Activated CD4-positive, alpha-beta T cell treated with anti-CD3 and anti-CD28 coated beads, Interleukin-2, amount 10 ng/mL, durations not matched to agents 24 days and 14 days (primary cell): ENCODE data around the gene NUP93. TPM values are rescaled to one million over a fixed set of nuclear protein-coding genes. Genes with fewer than 3 reads are reported as not detected.
A peak's percentile ranks its signal among the peaks of the same experiment; 100 is the strongest.

ENCODE experiments used
- DNase-seq: peaks from one replicate; pipeline ENCODE4 v3.0.0; 2022
- H3K27ac Mint-ChIP-seq: one replicate; pipeline ENCODE4 v1.8.0; 2022; ENCODE audit warnings: mild to moderate bottlenecking, mixed read lengths
- H3K27me3 Mint-ChIP-seq: one replicate; pipeline ENCODE4 v1.8.0; 2022; ENCODE audit warnings: mixed read lengths
- H3K36me3 Mint-ChIP-seq: one replicate; pipeline ENCODE4 v1.8.0; 2022; ENCODE audit warnings: low read depth, mild to moderate bottlenecking, mixed read lengths
- H3K4me1 Mint-ChIP-seq: one replicate; pipeline ENCODE4 v1.8.0; 2021; ENCODE audit warnings: mixed read lengths
- H3K4me3 Mint-ChIP-seq: one replicate; pipeline ENCODE4 v1.8.0; 2022; ENCODE audit warnings: mild to moderate bottlenecking, moderate library complexity, mixed read lengths
- H3K9me3 Mint-ChIP-seq: one replicate; pipeline ENCODE4 v1.8.0; 2021; ENCODE audit warnings: mixed read lengths
- intact Hi-C: fragments of 100-400 bp; cut with micrococcal nuclease; formaldehyde crosslinking; loops from one replicate; pipeline ENCODE4 v1.15.1; 2023
- total RNA-seq: library from RNA; stranded (reverse); gene quantifications from 2 replicates; pipeline ENCODE4 v1.2.3, GENCODE V29; 2022

NUP93 gene
- total RNA-seq = 162 and 168 TPM in 2 replicates

DNA sequence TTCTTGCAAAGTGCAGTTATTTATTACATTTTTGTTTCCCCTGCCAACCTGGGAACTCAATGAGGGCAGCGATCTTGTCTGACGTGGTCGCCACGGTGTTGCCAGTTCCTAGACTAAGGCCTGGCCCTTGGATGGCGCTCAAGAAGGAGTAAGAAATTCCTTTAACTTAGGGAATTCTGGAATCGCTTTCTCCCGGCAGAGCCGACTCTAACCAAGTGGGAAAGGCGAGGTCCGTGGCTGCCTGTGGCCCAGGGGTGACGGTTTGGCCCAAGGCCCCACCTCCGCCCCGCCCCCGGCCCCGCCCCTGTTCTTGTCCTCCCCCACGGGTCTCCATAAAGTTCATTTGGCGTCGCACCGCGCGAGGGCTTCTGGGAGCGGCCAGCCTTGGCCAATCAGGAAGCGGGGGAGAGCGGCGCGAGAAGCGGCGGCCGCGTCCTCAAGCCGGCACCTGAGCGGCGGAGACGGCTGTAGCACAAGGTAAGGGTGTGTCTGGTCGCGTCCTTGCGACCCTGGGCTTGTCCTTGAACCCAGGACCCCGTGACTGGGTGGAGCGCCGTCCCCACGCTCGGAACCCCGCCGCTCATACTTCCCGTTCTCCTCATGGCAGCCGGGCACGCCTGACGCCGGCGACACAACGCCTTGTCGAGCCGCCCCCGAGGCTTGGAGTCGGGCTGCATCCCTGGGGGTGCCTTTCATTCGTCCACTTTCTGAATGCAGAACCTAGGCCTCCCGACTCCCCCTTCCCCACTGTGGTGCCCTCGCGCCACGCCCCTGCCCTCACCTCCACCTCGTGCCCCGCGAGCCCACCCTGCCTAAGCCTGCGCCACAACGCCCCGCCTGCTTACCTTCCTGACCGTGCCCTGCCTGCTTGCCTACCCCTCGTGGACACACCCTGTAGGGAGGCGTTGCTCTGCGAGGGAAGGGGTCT, at the start of gene NUP93:
NUP93 (plus strand) TSS at position 395 of the 928 bp plus-strand sequence. CDS start 18,119 bp downstream, outside the sequence.
- Mint-ChIP-seq H3K27me3 (no peaks in the 10 kb centered on the region), H3K4me1 (peaks cover 17% of the 10 kb centered on the region), H3K4me3 (no peak within 1 kb of the TSS), H3K9me3 (no peaks in the 10 kb centered on the region), H3K36me3 (no peaks in the 10 kb centered on the region), H3K27ac (peak within 1 kb of the TSS; percentile 81)
- DNase-seq = peak; percentile 97
- intact Hi-C loops = loop anchor here (2.0 to 5.0 kb wide), 4 partner anchors 21 to 807 kb away; partner anchors contain the start of genes CCDC102A and HERPUD1

DNA sequence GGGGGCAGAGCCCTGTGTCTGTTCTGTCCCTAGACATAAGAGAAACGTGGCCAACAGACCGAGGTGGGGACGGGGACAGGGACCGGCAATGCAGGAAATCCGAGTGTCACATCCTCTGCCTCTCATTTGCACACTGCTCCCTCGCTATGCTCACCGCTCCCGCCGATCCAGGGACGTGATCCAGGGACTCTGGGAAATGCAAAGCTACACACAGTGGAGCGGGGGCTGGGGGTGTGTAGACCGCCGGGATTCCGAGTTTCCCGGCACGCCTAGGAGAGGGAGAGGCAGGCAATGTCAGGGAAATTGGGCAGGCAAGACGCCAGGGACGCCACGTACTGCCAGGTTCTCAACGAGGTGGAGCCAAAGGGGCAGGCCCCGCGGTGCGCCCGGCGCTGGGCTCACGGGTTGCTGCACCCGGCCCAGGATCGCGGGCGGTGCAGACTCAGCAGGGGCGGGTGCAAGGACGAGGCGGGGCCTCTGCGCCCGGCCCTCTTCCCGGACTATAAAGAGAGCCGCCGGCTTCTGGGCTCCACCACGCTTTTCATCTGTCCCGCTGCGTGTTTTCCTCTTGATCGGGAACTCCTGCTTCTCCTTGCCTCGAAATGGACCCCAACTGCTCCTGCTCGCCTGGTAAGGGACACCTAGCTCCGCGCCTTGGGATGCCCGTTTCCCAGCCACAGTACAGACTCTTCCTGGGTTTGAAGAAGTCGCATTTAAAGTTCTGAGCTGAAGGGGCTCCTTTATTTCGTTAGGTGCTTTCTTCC, 47.8 kb upstream of the NUP93 start, which contains the start of gene MT1X:
MT1X (plus strand) TSS at position 532 of the 764 bp plus-strand sequence; CDS start at position 603, 71 bp downstream.
- peak; percentile 97 for DNase-seq
- H3K4me1 Mint-ChIP-seq = peaks cover 21% of the 10 kb centered on the region
- peaks cover 7% of the 10 kb centered on the region for H3K36me3 Mint-ChIP-seq
- H3K27ac Mint-ChIP-seq = peak within 1 kb of the TSS; percentile 93
- intact Hi-C loops = loop anchor here (1.0 to 2.0 kb wide), 5 partner anchors 20 to 105 kb away; partner anchors contain the start of genes MT1F and MT2A
- peaks cover 3% of the 10 kb centered on the region for H3K9me3 Mint-ChIP-seq
- H3K4me3 Mint-ChIP-seq = peak within 1 kb of the TSS; percentile 94
- no peaks in the 10 kb centered on the region for H3K27me3 Mint-ChIP-seq

DNA sequence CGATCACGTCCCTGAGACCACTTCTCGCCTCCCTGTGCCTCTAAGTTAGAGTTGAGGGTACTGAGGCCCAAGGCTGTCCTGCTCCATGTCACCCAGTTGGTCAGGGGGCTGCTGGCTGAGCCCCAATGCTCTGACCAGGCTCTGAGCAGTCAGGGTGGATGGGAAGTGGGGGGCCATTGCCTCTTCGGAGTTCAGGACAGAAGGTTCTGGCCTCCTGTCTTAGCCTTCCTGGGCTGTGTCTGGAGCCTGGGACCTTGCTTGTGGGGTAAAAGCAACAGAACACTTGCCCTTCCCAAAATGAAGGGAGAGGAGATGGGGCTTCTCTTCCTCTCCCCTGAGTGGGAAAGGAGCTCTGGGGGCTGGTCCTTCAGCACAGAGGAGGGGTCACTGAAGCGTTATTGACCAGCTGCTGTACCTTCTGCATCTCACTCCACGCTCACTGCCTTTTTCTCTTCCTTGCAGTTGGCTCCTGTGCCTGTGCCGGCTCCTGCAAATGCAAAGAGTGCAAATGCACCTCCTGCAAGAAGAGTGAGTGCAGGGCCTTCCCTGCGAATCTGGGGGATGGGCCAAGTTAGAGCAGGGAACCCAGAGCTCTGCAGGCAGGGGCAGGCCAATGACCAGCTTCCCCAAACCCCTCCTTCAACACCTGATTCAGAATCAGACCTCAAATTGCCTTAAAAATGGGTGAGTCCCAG, 47.1 kb upstream of the NUP93 start:
- DNase-seq = no peak

DNA sequence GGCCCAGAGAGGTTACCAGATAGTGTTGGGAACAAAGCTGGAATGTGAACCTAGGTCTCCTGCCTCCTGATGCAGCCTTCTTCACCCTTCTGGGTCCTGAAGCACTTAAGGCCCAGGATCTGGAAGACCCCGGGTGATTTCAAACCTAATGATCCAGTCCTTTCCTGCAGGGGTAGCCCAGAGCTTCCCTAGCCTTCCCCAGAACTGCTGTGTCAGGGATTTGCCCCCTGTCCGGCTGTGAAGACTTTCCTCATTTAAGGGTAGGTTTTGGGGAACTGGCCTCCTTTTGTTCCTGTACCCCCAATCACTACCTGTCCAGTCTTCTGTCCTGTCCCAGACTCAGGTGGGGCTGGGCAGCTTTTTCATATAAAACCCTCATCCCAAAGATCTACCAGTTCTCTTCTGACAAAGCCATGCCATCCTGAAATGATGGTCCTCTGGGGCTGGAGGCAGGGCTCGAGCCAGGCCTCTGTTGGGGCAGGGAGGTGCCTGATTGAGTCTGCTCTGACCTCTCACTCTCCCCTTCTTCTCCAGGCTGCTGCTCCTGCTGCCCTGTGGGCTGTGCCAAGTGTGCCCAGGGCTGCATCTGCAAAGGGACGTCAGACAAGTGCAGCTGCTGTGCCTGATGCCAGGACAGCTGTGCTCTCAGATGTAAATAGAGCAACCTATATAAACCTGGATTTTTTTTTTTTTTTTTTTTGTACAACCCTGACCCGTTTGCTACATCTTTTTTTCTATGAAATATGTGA, 46.3 kb upstream of the NUP93 start:
- intact Hi-C loops = loop anchor here (2.0 kb wide), 2 partner anchors 27 to 41 kb away; partner anchors contain the start of gene MT1F
- H3K27me3 Mint-ChIP-seq = no peaks in the 10 kb centered on the region
- H3K27ac Mint-ChIP-seq = peak overlapping the region; percentile 41
- DNase-seq = no peak
- peaks cover 3% of the 10 kb centered on the region for H3K9me3 Mint-ChIP-seq
- peaks cover 21% of the 10 kb centered on the region for H3K4me1 Mint-ChIP-seq
- peak overlapping the region; percentile 94 for H3K4me3 Mint-ChIP-seq
- H3K36me3 Mint-ChIP-seq = peaks cover 7% of the 10 kb centered on the region

More for the DNA sequence above, 47.1 kb upstream of the NUP93 start:
- intact Hi-C loops = loop anchor here (1.0 to 2.0 kb wide), 5 partner anchors 19 to 106 kb away; partner anchors contain the start of genes MT1F and MT2A
- H3K4me3 Mint-ChIP-seq = peak overlapping the region; percentile 94
- H3K36me3 Mint-ChIP-seq = peaks cover 7% of the 10 kb centered on the region
- H3K27ac Mint-ChIP-seq = peak overlapping the region; percentile 93
- peaks cover 3% of the 10 kb centered on the region for H3K9me3 Mint-ChIP-seq
- no peaks in the 10 kb centered on the region for H3K27me3 Mint-ChIP-seq
- peaks cover 21% of the 10 kb centered on the region for H3K4me1 Mint-ChIP-seq

DNA sequence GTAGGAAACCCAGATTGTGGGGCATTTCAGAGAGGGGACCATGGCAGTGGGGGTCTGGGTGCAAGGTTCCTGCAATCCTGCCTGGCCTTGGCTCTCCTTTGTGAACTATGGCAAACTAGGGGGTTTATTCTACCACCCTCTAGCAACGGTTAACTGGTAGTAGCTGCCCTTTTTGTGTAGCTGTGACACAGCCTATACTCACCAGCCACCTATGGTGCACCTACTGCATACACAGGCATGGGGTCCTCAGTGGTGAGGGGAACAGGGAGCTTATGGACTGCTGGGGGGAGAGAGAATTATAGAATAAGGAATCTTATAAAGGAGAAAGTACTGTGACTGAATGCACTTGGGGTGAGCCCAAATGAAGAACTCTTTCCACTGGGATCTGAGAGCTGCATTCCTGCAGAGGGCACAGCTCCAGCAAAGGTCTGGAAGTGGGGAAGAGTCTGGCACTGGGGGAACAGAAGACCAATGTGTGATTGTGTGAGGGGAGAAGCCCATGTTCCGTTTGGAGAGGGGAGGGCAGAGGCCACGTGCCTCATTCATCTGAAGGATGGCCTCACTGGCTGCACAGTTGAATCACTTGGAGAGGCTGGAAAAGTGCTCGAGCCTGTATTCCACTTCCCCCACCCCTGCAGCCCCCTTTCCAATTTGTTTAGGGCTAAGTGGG, 45.5 kb upstream of the NUP93 start:
- peaks cover 21% of the 10 kb centered on the region for H3K4me1 Mint-ChIP-seq
- intact Hi-C loops = no loop called here

DNA sequence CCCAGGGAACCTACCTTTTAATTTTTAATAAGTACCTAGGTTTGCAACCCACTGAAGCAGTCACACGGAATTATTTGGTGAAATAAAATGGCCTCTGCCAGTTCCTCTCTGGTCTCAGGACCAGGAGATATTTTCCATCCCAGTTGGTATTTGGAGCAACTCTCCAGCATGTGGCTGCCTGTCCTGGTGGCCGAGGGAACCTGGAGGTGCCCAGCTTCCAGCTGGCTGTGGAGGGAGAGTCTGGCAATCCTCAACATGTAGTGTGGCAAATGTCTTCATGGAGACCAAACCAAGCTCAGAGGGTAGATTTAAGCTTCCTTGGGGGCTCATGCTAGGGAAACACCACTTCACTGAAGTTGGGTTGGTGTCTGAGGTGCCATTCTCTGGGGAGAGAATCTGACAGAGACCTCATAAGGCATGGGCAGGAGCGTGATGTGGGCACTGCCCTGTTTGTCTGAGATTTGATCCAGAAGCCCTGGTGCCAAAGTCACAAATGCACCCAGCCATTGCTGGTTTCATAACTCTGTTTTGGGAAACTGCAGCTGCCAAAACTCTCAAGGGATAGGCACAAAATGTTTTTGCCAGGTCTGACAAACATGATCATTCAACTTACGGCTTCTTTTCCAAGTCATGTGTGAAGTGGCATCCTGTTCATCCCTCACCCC, 44.9 kb upstream of the NUP93 start:
- Mint-ChIP-seq H3K36me3 (peaks cover 7% of the 10 kb centered on the region), H3K4me1 (peaks cover 21% of the 10 kb centered on the region), H3K27me3 (no peaks in the 10 kb centered on the region), H3K27ac (no peak overlapping the region), H3K9me3 (peaks cover 3% of the 10 kb centered on the region), H3K4me3 (no peak overlapping the region)
- DNase-seq = no peak
- intact Hi-C loops = no loop called here

More for the DNA sequence above, 45.5 kb upstream of the NUP93 start:
- Mint-ChIP-seq H3K9me3 (peaks cover 3% of the 10 kb centered on the region), H3K27ac (no peak overlapping the region), H3K4me3 (peak overlapping the region; percentile 94), H3K36me3 (peaks cover 7% of the 10 kb centered on the region), H3K27me3 (no peaks in the 10 kb centered on the region)
- no peak for DNase-seq

DNA sequence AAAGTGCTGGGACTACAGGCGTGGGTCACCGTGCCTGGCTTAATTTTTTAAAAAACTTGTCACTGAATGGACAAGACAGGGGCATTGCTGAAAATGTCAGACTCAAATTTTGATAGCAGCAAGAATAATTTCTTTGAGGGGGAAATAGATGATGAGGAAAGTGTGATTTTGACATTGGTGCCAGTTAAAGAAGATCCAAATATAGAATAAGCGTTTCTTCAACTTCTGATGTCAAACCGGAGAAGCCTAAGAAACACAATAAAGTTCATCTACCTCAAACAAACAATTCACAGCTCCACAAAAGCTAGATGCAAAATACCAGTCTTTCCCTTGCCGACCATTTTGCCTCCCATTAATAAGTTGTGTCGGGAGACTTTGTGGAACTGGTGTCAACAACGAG, 43.2 kb upstream of the NUP93 start:
- no peaks in the 10 kb centered on the region for H3K27me3 Mint-ChIP-seq
- no peak overlapping the region for H3K27ac Mint-ChIP-seq
- H3K4me1 Mint-ChIP-seq = peaks cover 16% of the 10 kb centered on the region
- peaks cover 3% of the 10 kb centered on the region for H3K9me3 Mint-ChIP-seq
- peaks cover 7% of the 10 kb centered on the region for H3K36me3 Mint-ChIP-seq
- no peak overlapping the region for H3K4me3 Mint-ChIP-seq
- intact Hi-C loops = no loop called here
- no peak for DNase-seq

DNA sequence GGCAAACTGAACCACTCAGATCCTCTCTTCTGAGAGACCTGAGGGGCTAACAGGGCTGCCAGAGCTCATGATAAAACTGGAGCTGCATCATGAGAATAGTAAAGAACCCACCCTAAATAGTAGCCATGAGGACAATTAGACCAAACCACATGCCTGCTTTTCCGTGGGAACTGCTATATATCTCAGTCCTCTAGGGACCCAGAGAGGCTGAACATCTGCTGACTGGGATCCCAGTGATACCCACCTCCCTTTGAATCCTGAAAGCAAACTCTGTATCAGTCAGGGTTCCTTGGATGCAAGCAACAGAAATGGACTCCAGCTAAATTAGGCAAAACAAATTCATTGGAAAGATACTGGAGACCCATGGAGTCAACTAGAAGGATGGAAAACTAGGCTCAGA, 41.2 kb upstream of the NUP93 start:
- H3K4me3 Mint-ChIP-seq = no peak overlapping the region
- no peaks in the 10 kb centered on the region for H3K27me3 Mint-ChIP-seq
- DNase-seq = no peak
- H3K36me3 Mint-ChIP-seq = peaks cover 6% of the 10 kb centered on the region
- intact Hi-C loops = no loop called here
- peaks cover 4% of the 10 kb centered on the region for H3K4me1 Mint-ChIP-seq
- no peak overlapping the region for H3K27ac Mint-ChIP-seq
- peaks cover 3% of the 10 kb centered on the region for H3K9me3 Mint-ChIP-seq

DNA sequence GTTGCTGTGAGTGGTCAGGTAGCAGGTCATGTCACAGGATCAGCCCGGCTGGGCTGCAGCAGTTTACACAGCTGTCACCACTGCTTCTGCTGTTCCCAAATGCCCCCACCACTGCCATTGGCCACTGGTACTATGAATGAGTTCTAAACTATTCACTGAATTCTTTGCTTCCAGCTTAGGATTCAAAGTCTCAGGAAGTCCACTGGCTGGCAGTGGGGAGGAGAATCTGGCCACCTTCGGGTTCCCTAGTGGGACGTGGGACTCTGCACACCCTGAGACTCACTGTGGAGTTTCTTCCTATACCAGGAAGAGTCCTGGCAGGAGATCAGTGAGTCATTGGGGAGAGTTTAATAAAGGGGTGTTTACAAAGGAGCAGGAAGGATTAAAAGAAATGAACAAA, 40.8 kb upstream of the NUP93 start:
- Mint-ChIP-seq H3K27me3 (no peaks in the 10 kb centered on the region), H3K9me3 (peaks cover 3% of the 10 kb centered on the region), H3K4me1 (peaks cover 1% of the 10 kb centered on the region), H3K4me3 (no peak overlapping the region), H3K36me3 (peaks cover 3% of the 10 kb centered on the region), H3K27ac (no peak overlapping the region)
- DNase-seq = no peak
- intact Hi-C loops = no loop called here

DNA sequence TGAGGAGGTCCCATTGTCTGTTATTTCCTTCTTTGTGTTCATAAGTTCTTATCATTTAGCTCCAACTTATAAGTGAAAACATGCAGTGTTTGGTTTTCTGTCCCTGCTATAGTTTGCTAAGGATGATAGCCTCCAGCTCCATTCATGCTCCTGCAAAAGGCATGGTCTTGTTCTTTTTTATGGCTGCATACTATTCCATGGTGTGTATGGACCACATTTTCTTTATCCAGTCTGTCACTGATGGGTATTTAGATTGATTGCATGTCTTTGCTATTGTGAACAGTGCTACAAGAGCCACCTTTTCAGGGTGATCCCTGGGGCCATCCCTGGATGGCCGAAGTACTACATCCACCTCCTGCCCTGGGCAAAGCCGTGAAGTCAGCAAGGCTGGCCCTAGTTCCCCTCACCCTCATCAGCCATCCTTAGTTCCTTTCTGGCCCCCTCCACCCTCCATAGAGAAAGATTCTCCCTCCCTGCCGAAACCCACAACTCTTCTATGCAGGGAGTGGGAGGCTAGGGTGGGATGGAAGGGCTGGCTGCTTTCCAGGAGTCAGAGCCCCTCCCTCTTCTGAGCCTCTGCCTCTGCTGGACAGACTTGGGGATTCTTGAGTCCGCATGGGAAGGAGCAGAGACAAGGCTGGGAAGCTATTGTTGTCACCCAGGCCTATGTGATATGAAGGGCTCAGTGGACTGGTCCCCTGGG, 39.4 kb upstream of the NUP93 start:
- H3K4me1 Mint-ChIP-seq = no peaks in the 10 kb centered on the region
- H3K36me3 Mint-ChIP-seq = peaks cover 3% of the 10 kb centered on the region
- H3K4me3 Mint-ChIP-seq = no peak overlapping the region
- H3K27ac Mint-ChIP-seq = no peak overlapping the region
- no peak for DNase-seq
- no peaks in the 10 kb centered on the region for H3K27me3 Mint-ChIP-seq
- intact Hi-C loops = no loop called here
- H3K9me3 Mint-ChIP-seq = peaks cover 3% of the 10 kb centered on the region

DNA sequence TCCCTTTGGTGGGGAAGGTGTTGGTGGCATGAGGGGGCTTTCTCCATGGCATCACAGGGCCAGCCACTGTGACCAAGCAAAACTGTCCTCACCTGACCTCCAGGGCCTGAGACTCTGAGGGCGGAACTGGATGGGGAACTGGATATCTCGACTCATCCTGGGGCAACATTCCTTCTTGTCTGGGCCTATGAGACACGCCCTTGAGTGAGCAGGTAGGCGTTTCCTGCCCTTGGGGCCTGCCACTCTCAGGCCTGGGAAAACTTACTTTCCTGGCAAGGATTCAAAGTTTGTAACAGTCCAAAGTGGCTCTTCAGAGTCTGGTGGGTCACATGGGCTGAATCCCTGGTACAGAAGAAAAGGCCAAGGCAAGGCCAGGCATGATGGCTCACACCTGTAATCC, 38.0 kb upstream of the NUP93 start:
- Mint-ChIP-seq H3K27me3 (no peaks in the 10 kb centered on the region), H3K36me3 (no peaks in the 10 kb centered on the region), H3K4me1 (no peaks in the 10 kb centered on the region), H3K9me3 (no peaks in the 10 kb centered on the region), H3K27ac (no peak overlapping the region), H3K4me3 (no peak overlapping the region)
- no peak for DNase-seq
- intact Hi-C loops = no loop called here
